ENCODE results near the gene MAP3K5.

DNA sequence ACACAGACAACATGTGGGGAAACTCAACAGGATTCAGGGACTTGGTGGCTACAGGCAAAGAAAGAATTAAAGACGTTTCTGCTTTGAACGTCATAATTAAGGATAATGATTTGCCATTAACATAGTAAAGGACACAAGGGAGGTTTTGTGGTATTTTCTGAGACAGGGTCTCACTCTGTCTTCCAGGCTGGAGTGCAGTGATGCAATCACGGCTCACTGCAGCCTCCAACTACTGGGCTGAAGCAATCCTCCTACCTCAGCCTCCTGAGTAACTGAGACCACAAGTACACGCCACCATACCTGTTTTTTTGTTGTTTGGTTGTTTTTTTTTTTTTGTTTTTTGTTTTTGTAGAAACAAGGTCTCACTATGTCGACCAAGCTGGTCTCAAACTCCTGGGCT lies 62.4 kb downstream of the MAP3K5 start:
- TF ChIP-seq, protein P1, sequence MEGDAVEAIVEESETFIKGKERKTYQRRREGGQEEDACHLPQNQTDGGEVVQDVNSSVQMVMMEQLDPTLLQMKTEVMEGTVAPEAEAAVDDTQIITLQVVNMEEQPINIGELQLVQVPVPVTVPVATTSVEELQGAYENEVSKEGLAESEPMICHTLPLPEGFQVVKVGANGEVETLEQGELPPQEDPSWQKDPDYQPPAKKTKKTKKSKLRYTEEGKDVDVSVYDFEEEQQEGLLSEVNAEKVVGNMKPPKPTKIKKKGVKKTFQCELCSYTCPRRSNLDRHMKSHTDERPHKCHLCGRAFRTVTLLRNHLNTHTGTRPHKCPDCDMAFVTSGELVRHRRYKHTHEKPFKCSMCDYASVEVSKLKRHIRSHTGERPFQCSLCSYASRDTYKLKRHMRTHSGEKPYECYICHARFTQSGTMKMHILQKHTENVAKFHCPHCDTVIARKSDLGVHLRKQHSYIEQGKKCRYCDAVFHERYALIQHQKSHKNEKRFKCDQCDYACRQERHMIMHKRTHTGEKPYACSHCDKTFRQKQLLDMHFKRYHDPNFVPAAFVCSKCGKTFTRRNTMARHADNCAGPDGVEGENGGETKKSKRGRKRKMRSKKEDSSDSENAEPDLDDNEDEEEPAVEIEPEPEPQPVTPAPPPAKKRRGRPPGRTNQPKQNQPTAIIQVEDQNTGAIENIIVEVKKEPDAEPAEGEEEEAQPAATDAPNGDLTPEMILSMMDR (IDR thresholded peaks at IDR 0.05) = no peak
- TF ChIP-seq EZH2phosphoT487 (IDR thresholded peaks at IDR 0.05) = no peak
